Smooth muscle cell (in vitro differentiated cells): ENCODE measurements around the gene CTDSPL2. TPM values are rescaled to one million over a fixed set of nuclear protein-coding genes. Genes with fewer than 3 reads are reported as not detected.

Source experiments
- DNase-seq: peaks from one replicate; lab custom pipeline; 2025; ENCODE audit not compliant: unreplicated experiment; lab: John Stamatoyannopoulos, UW
- H2AFZ ChIP-seq: fragments of 200-600 bp; sonication (generic); 2 replicates; pipeline ENCODE4 v1.6.0; 2016; ENCODE audit warnings: antibody characterized with exemption, low read depth, mild to moderate bottlenecking
- H3F3A ChIP-seq: fragments of 200-600 bp; sonication (generic); 2 replicates; pipeline ENCODE4 v1.6.0; 2017; ENCODE audit warnings: antibody characterized with exemption, low read depth
- H3K27ac ChIP-seq: fragments of 200-600 bp; sonication (generic); 2 replicates; pipeline ENCODE4 v1.5.1; 2016; ENCODE audit warnings: low read depth, mild to moderate bottlenecking
- H3K27me3 ChIP-seq: fragments of 200-600 bp; sonication (generic); 2 replicates; pipeline ENCODE4 v1.6.1; 2016; ENCODE audit warnings: low read depth, mild to moderate bottlenecking
- H3K36me3 ChIP-seq: fragments of 200-600 bp; sonication (generic); 2 replicates; pipeline ENCODE4 v1.5.1; 2016; ENCODE audit warnings: low read depth
- H3K4me1 ChIP-seq: fragments of 200-600 bp; sonication (generic); 2 replicates; pipeline ENCODE4 v1.5.1; 2016; ENCODE audit warnings: low read depth
- H3K4me2 ChIP-seq: fragments of 200-600 bp; sonication (generic); 2 replicates; pipeline ENCODE4 v1.6.0; 2016; ENCODE audit warnings: mild to moderate bottlenecking
- H3K4me3 ChIP-seq: fragments of 200-600 bp; sonication (generic); 2 replicates; pipeline ENCODE4 v1.5.1; 2016; ENCODE audit warnings: mild to moderate bottlenecking
- H3K79me2 ChIP-seq: fragments of 200-600 bp; sonication (generic); 2 replicates; pipeline ENCODE4 v1.6.0; 2016; ENCODE audit warnings: low read depth, mild to moderate bottlenecking
- H3K9ac ChIP-seq: fragments of 200-600 bp; sonication (generic); 2 replicates; pipeline ENCODE4 v1.6.0; 2016; ENCODE audit warnings: low read depth
- H3K9me3 ChIP-seq: fragments of 200-600 bp; sonication (generic); replicated peaks from 2 replicates; pipeline ENCODE4 v1.5.1; 2016; ENCODE audit warnings: low read depth
- H4K20me1 ChIP-seq: fragments of 200-600 bp; sonication (generic); 2 replicates; pipeline ENCODE4 v1.6.0; 2016; ENCODE audit warnings: low read depth
- CTCF ChIP-seq: fragments of 200-600 bp; sonication (generic); IDR thresholded peaks from 2 replicates; pipeline ENCODE4 v1.5.1; 2017; ENCODE audit warnings: borderline replicate concordance, mild to moderate bottlenecking, antibody characterized with exemption; ENCODE audit not compliant: insufficient read depth, poor library complexity, severe bottlenecking
- WGBS: methylation state at CpG from one replicate; pipeline ENCODE4 v1.1.7; 2016; ENCODE audit warnings: low lambda C conversion rate; 5-methylcytosine and 5-hydroxymethylcytosine counted together
- polyA plus RNA-seq: library from polyadenylated mRNA; unstranded; fragments of >200 nt; fragmentation: Nextera tagmentation; extraction: Ambion mirVana; gene quantifications from 2 replicates; pipeline ENCODE4 v1.2.1, GENCODE V29; 2016
- total RNA-seq: library from RNA; depleted of rRNA; stranded (reverse); fragments of >200 nt; gene quantifications from 2 replicates; pipeline ENCODE4 v1.2.3, GENCODE V29; 2014

The CTDSPL2 gene
- total and polyA plus RNA-seq, 2 experiments from 2014 or later, result 15.6 to 83.9 TPM

- no peak overlapping the region for H3K4me3 ChIP-seq
- H3K27me3 ChIP-seq, result no peaks in the 10 kb centered on the region
- H3K36me3 ChIP-seq, result no peaks in the 10 kb centered on the region
- H4K20me1 ChIP-seq, result peaks cover 11% of the 10 kb centered on the region
- no peaks in the 10 kb centered on the region for H3K9me3 ChIP-seq
- WGBS, result 94% methylated on average over 8 of the region's 8 CpGs
- peaks cover 17% of the 10 kb centered on the region for H3K4me1 ChIP-seq
- no peak for DNase-seq
- peaks cover 8% of the 10 kb centered on the region for H3F3A ChIP-seq
- H3K4me2 ChIP-seq, result peak overlapping the region; percentile 99
- H3K79me2 ChIP-seq, result peaks cover 36% of the 10 kb centered on the region
- no peak overlapping the region for H3K27ac ChIP-seq
- no peak for TF ChIP-seq CTCF
- H3K9ac ChIP-seq, result no peak overlapping the region
- no peak overlapping the region for H2AFZ ChIP-seq
These were observed 107.7 kb downstream of the CTDSPL2 start for GRCh38 chr15:44535092-44535491.

GRCh38 chr15:44535523-44536301 is 108.3 kb downstream of the CTDSPL2 start:
- Histone ChIP-seq H3K9me3 (no peaks in the 10 kb centered on the region), H3K27ac (peak overlapping the region; percentile 100), H3K79me2 (peaks cover 42% of the 10 kb centered on the region), H3K4me2 (peak overlapping the region; percentile 99), H4K20me1 (peaks cover 16% of the 10 kb centered on the region), H3K9ac (peak overlapping the region; percentile 88), H3K36me3 (no peaks in the 10 kb centered on the region), H2AFZ (peak overlapping the region; percentile 49), H3K4me3 (peak overlapping the region; percentile 73), H3F3A (peaks cover 14% of the 10 kb centered on the region), H3K4me1 (peaks cover 17% of the 10 kb centered on the region), H3K27me3 (no peaks in the 10 kb centered on the region)
- DNase-seq, result no peak
- 55% methylated on average over 36 of the region's 36 CpGs for WGBS
- TF ChIP-seq CTCF, result no peak

DNA sequence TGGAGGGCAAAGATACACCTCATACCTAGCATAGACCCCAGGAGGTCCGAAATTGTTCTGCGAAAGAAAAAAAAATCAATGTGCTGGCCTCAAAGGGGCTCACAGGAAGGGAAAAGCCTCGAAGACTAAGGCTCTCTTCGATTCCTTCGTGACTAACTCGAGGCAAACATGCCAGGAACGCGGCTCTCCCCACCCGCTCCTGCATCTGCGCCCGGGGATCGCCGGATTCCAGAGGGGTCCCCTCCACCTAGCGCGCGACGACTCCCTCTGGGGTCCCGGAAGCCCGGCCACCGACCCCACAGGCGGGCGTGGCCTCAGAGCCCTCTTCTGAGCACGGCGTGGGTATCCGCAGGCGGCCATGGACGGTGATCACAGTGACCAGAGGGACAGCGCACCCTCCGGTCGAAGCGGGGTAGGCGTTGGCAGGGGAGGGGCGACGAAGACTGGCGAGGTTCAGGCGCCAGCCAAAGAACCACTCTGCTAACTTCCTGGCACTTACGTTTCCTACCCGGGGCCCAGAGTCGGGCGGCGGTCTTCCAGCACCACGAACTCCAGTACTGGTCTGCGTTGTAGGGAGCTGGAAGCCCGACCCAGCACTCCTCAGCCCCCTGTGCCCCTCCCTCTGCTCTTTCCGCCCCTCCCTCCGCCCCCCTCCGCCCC is 109.0 kb downstream of the CTDSPL2 start:
- peak overlapping the region; percentile 99 for H3K4me2 ChIP-seq
- H3K27me3 ChIP-seq, result no peaks in the 10 kb centered on the region
- H3K36me3 ChIP-seq, result no peaks in the 10 kb centered on the region
- WGBS, result under 1% methylated on average over 38 of the region's 47 CpGs
- peaks cover 23% of the 10 kb centered on the region for H4K20me1 ChIP-seq
- H3F3A ChIP-seq, result peaks cover 17% of the 10 kb centered on the region
- H3K4me1 ChIP-seq, result peaks cover 17% of the 10 kb centered on the region
- peaks cover 49% of the 10 kb centered on the region for H3K79me2 ChIP-seq
- peak overlapping the region; percentile 73 for H3K4me3 ChIP-seq
- H3K9me3 ChIP-seq, result no peaks in the 10 kb centered on the region
- peak; percentile 97 for DNase-seq
- no peak for TF ChIP-seq CTCF
- H3K27ac ChIP-seq, result peak overlapping the region; percentile 100
- H3K9ac ChIP-seq, result peak overlapping the region; percentile 88
- peak overlapping the region; percentile 49 for H2AFZ ChIP-seq
